Astrocyte of the spinal cord (primary cell): ENCODE results near the gene TST.

Experiments used
- DNase-seq: peaks from one replicate; pipeline ENCODE4 v3.0.0; 2011; ENCODE audit warnings: low read depth, low spot score
- H3K4me3 ChIP-seq: 2 replicates; pipeline ENCODE4 v1.5.1; 2011; ENCODE audit warnings: low read depth, mild to moderate bottlenecking, low read length, moderate library complexity
- CTCF ChIP-seq: IDR thresholded peaks from 2 replicates; pipeline ENCODE4 v1.5.1; 2012; ENCODE audit warnings: low read depth, mild to moderate bottlenecking, low read length, inconsistent platforms
- in situ Hi-C: cut with HindIII; loops from 2 replicates; pipeline ENCODE4 v1.10.0; 2017; ENCODE audit warnings: low sequenced_read_pairs

Gene TST

GRCh38 chr22:37014415-37014806, 4.8 kb downstream of the TST start:
- in situ Hi-C loops: no loop called here
- H3K4me3 ChIP-seq: no peak overlapping the region
- no peak for TF ChIP-seq CTCF
- DNase-seq: no peak

- TF ChIP-seq CTCF: no peak
- no peak for DNase-seq
- in situ Hi-C loops: no loop called here
- H3K4me3 ChIP-seq: no peak overlapping the region
These were observed 6.3 kb downstream of the TST start for GRCh38 chr22:37012956-37013355.

- in situ Hi-C loops: no loop called here
- TF ChIP-seq CTCF: no peak
These were observed 6.9 kb downstream of the TST start for GRCh38 chr22:37012262-37012904.

GRCh38 chr22:37011472-37011871, 7.8 kb downstream of the TST start:
- TF ChIP-seq CTCF: no peak
- no peak for DNase-seq
- no peak overlapping the region for H3K4me3 ChIP-seq
- in situ Hi-C loops: no loop called here

More at GRCh38 chr22:37012262-37012904, 6.9 kb downstream of the TST start:
- H3K4me3 ChIP-seq: no peak overlapping the region
- no peak for DNase-seq

- in situ Hi-C loops: no loop called here
- no peak overlapping the region for H3K4me3 ChIP-seq
- no peak for TF ChIP-seq CTCF
- no peak for DNase-seq
These were observed 8.3 kb downstream of the TST start for GRCh38 chr22:37010976-37011375.

GRCh38 chr22:37010174-37010573, 9.1 kb downstream of the TST start:
- DNase-seq: no peak
- in situ Hi-C loops: no loop called here

More at GRCh38 chr22:37010174-37010573, 9.1 kb downstream of the TST start:
- H3K4me3 ChIP-seq: no peak overlapping the region
- no peak for TF ChIP-seq CTCF
